Cardiac fibroblast (primary cell): ENCODE data around the gene OR1K1.
"Not testable (repeated sequence)": the region's sequence is repeated elsewhere in the genome, so short reads cannot be mapped to it uniquely, and the experiment has no call there.

Experiments used
- DNase-seq, 2 donors: peaks; one replicate each; pipeline versions ENCODE4 v3.0.0 to v3.0.0-alpha.2; 2010; ENCODE audit warnings: low read depth in 2 of 2
- H3K4me3 ChIP-seq, 2 donors: replicated peaks in 1 of 2; 1 replicate in 1 of 2; 2 replicates in 1 of 2; pipeline ENCODE4 v1.5.1; 2011; ENCODE audit warnings: low read depth in 2 of 2, low read length in 2 of 2, mild to moderate bottlenecking in 2 of 2, moderate library complexity in 1 of 2
- TF ChIP-seq, protein P1 (sequence below): IDR thresholded peaks from one replicate; pipeline ENCODE4 v1.5.1; 2011; ENCODE audit warnings: low read depth, mild to moderate bottlenecking, low read length, inconsistent platforms

OR1K1 gene

DNA sequence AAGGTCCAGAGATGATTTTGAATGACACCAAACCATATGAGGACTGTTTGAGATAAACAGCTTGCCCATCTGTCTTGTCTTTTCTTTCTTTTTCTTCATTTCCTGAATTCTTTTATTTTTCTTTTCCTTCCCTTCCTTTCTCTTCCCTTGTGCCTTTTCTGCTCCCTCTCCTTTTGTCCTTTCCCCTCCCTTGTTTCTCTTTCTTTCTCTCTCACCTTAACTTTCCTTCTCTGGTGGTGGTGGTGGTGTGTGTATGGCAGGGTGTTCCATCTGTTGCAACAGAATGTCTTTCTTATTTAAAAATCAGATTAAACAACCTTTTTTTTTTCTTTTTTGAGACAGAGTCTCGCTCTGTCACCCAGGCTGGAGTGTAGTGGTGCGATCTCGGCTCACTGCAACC lies 32.3 kb downstream of the OR1K1 start:
- no peak for DNase-seq
- no peak overlapping the region for H3K4me3 ChIP-seq
- TF ChIP-seq, protein P1, sequence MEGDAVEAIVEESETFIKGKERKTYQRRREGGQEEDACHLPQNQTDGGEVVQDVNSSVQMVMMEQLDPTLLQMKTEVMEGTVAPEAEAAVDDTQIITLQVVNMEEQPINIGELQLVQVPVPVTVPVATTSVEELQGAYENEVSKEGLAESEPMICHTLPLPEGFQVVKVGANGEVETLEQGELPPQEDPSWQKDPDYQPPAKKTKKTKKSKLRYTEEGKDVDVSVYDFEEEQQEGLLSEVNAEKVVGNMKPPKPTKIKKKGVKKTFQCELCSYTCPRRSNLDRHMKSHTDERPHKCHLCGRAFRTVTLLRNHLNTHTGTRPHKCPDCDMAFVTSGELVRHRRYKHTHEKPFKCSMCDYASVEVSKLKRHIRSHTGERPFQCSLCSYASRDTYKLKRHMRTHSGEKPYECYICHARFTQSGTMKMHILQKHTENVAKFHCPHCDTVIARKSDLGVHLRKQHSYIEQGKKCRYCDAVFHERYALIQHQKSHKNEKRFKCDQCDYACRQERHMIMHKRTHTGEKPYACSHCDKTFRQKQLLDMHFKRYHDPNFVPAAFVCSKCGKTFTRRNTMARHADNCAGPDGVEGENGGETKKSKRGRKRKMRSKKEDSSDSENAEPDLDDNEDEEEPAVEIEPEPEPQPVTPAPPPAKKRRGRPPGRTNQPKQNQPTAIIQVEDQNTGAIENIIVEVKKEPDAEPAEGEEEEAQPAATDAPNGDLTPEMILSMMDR = no peak

DNA sequence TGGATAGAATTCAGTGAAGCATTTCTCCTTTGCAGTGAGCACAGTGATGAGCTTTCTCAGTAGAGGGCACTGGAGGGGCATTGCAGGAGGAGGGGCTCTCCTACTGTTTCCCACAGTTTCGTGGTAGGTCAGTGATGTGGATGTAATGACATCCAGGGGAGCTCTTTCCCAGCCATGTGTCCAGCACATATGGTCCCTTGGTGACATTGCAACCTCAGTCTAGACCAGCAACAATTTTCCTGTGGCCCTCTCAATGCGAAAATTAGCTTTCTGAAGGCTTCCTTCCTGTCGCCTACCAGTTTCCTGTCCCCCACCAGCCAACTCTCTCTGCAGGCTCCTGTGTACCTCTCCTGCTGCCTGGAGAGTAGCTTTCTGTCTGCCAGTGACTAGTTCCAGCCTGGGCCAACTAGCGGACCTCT lies 35.4 kb downstream of the OR1K1 start:
- DNase-seq = no peak
- TF ChIP-seq, protein P1 = no peak
- H3K4me3 ChIP-seq = no peak overlapping the region

DNA sequence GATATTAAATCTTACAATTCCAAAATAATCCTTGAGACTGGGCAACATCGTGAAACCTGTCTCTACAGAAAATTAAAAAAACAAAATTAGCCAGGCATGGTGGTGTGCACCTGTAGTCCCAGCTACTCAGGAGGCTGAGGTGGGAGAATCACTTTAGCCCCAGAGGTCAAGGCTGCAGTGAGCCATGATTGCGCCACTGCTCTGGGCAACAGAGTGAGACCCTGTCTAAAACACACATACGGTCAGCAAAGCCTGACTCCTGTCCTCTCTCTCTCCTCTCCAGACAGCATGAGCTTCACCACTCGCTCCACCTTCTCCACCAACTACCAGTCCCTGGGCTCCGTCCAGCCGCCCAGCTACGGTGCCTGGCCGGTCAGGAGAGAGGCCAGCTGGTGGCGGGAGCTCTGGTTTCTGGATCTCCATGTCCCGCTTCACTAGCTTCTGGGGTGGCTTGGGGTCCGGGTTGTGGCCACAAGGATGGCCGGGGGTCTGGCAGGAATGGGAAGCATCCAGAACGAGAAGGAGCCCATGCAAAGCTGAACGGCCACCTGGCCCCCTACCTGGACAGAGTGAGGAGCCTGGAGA lies 37.4 kb downstream of the OR1K1 start:
- H3K4me3 ChIP-seq = no peak overlapping the region
- no peak for DNase-seq
- TF ChIP-seq, protein P1 = no peak

DNA sequence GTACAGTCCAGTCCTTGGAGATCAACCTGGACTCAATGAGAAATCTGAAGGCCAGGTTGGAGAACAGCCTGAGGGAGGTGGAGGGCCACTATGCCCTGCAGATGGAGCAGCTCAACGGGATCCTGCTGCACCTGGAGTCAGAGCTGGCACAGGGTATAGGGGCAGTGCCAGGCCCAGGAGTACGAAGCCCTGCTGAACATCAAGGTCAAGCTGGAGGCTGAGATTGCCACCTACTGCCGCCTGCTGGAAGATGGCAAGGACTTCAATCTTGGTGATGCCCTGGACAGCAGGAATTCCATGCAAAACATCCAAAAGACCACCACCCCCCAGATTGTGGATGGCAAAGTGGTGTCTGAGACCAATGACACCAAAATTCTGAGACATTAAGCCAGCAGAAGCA lies 38.5 kb downstream of the OR1K1 start:
- DNase-seq = not testable (repeated sequence)

DNA sequence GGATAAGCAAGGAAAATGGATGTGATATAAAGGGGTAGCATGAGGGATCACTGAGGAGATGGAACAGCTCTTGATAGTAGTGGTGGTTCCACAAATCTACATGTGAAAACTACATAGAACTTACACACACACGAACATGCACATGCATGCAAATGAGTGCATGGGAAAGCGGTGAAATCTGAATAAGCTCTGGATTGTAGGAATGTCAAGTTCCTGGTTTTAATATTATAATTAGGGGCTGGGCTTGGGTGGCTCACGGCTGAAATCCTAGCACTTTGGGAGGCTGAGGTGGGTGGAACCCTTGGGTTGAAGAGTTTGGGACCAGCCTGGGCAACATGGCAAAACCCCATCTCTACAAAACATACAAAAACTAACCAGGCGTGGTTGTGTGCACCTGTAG lies 41.6 kb downstream of the OR1K1 start:
- no peak for DNase-seq

More for the DNA sequence above, 38.5 kb downstream of the OR1K1 start:
- H3K4me3 ChIP-seq = not testable (repeated sequence)

DNA sequence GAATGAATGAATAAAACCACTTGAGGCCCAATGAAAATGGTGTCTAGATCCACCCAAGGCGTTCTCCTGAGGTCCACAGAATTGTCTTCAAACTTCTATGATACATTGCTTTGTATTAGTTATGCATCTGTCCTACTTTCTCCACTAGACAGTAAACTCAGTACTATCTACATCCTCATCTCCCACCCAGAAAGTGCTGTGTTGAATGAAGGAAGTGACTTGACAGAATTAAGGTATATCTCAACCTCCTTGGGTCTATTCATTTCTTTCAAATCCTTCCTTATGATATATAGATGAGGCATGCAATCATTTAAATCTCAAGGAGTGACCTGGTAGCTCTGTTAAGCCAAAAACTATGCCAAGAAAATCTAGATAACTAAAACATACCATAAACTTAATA lies 44.2 kb downstream of the OR1K1 start:
- no peak overlapping the region for H3K4me3 ChIP-seq
- no peak for DNase-seq
- TF ChIP-seq, protein P1 = no peak

More for the DNA sequence above, 41.6 kb downstream of the OR1K1 start:
- H3K4me3 ChIP-seq = no peak overlapping the region
- TF ChIP-seq, protein P1 = no peak

DNA sequence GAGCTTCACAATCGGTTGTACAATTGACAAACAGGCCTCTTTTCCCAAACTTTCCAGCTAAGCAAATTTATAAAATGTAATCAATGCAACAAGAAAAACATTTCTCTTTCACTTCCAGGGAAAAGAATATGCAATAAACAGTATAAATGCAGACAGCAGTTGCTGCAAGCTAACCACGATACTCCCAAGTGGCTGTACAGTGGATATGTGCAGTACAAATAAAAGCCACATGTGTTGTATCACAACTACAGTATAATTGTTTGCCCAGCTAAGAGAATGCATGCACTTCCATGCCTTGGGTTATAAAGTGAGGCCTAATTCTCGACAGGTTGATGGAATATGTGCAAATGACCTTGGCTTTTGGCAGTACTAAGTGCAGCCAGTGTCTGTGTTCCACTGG lies 45.2 kb downstream of the OR1K1 start:
- H3K4me3 ChIP-seq = no peak overlapping the region
- TF ChIP-seq, protein P1 = no peak
- DNase-seq = no peak
